Stimulated activated memory B cell treated with anti-CD40 and anti-IgM and Interleukin-4, amounts not matched to agents 10 μg/mL and 1 μg/mL and 100 μg/mL, for 72 hours (primary cell): ENCODE results near the gene TBL3.
"Not testable (repeated sequence)": the region's sequence is repeated elsewhere in the genome, so short reads cannot be mapped to it uniquely, and the experiment has no call there.

Experiments used
- ATAC-seq: fragments of 150-1000 bp; cut with Tn5 transposase; 2 replicates; pipeline ENCODE4 v1.10.0; 2021
- H3K27ac Mint-ChIP-seq: one replicate; pipeline ENCODE4 v1.8.0; 2022; ENCODE audit warnings: mild to moderate bottlenecking, mixed read lengths
- H3K27me3 Mint-ChIP-seq: one replicate; pipeline ENCODE4 v1.8.0; 2022; ENCODE audit warnings: mixed read lengths
- H3K36me3 Mint-ChIP-seq: one replicate; pipeline ENCODE4 v1.8.0; 2022; ENCODE audit warnings: mixed read lengths
- H3K4me1 Mint-ChIP-seq: one replicate; pipeline ENCODE4 v1.8.0; 2022; ENCODE audit warnings: mixed read lengths
- H3K4me3 Mint-ChIP-seq: one replicate; pipeline ENCODE4 v1.8.0; 2022; ENCODE audit warnings: mild to moderate bottlenecking, moderate library complexity, mixed read lengths
- H3K9me3 Mint-ChIP-seq: one replicate; pipeline ENCODE4 v1.8.0; 2022; ENCODE audit warnings: mixed read lengths

Gene TBL3

DNA sequence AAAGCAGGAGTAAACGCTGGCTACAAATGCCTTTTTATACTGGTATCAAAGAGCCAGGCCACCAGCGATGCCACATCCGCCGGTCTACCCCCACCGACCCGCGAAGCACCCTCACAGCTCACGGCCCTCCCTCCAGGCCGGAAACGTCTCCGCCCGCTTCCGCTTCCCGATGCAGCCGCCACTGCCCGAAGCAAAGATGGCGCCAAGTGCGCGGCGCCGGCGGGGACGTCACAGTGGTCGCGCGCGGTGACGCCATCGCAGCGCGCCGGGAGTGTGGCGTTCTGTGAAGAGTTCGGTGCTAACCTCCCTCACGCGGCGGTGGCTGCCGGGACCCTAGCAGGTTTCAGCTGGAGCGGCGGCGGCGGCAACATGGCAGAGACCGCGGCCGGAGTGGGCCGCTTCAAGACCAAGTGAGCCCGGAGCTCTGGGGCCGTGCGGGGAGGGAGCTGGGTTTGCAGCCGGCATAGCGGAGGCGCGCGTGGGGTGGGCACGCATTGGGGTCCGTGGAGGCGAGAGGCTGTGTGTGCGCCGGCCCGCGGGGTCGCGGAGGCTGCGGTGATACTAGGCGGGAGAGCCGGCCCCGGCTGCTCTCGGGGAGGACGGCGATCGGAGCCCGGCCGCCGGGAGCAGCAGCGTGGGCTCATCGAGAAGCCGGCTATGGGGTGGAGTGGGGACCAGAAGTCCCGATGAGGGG is at the start of gene TBL3:
TBL3 (plus strand) TSS at position 258 of the 694 bp plus-strand sequence; CDS start at position 370, 112 bp downstream.
- peaks cover 36% of the 10 kb centered on the region for H3K36me3 Mint-ChIP-seq
- peaks cover 39% of the 10 kb centered on the region for H3K4me1 Mint-ChIP-seq
- H3K27me3 Mint-ChIP-seq = peaks cover 8% of the 10 kb centered on the region
- ATAC-seq = peak; percentile 98
- peak within 1 kb of the TSS; percentile 99 for H3K4me3 Mint-ChIP-seq
- H3K27ac Mint-ChIP-seq = peak within 1 kb of the TSS; percentile 96
- H3K9me3 Mint-ChIP-seq = no peaks in the 10 kb centered on the region

DNA sequence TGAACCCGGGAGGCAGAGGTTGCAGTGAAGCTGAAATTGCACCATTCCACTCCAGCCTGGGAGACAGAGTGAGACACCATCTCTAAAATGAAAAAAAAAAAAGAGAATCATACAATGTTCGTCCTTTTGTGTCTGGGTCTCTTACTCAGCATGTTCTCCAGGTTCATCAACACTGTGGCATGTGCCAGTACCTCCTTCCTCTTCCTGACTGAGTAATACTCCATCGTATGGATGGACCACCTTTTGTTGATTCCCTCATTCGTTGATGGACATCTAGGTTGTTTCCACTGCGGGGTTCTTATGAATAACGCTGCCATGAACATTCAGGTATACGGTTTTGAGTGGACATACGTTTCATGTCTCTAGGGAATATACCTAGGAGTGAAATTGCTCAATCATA is 49.5 kb upstream of the TBL3 start:
- no peak for ATAC-seq
- H3K9me3 Mint-ChIP-seq = peaks cover 2% of the 10 kb centered on the region
- no peak overlapping the region for H3K4me3 Mint-ChIP-seq
- no peak overlapping the region for H3K27ac Mint-ChIP-seq
- H3K4me1 Mint-ChIP-seq = peaks cover 12% of the 10 kb centered on the region
- no peaks in the 10 kb centered on the region for H3K36me3 Mint-ChIP-seq
- peaks cover 74% of the 10 kb centered on the region for H3K27me3 Mint-ChIP-seq

DNA sequence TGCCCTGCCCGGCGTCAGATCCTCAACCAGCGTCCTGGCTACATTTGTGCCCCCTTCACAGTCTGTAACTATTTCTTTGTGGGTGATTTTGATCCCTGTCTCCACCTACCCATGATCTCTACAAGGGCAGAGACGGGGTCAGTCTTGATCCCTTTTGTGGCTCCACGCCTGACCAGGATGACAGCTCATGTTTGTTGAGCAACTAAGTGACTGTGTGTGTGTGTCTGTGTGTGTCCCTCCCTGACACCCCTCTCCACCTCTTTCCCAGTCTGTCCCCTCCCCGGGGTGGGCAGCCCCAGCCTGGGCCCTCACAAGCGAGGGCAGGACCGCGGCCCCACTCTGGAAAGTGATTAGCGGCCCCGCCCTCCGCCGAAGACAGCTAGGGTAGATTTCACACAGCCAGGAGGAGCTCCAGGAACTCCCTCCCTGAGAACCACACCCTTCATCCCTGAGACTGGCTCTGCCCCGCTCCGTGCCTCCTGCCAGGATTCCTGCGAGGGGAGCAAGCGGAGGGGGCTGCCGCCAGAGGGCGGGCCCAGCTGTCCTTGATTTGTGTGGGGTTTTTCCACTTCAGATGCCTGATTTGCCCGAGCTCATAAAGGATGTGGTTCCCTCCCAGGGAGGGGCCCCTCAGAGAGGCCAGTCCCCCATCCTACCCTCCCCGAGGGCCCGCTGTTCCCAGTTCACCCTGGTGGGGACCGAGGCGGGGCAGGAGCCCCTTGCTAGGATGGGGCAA is 48.4 kb upstream of the TBL3 start:
- no peaks in the 10 kb centered on the region for H3K36me3 Mint-ChIP-seq
- H3K4me1 Mint-ChIP-seq = peaks cover 12% of the 10 kb centered on the region
- no peak for ATAC-seq
- H3K27ac Mint-ChIP-seq = no peak overlapping the region
- peaks cover 73% of the 10 kb centered on the region for H3K27me3 Mint-ChIP-seq
- H3K9me3 Mint-ChIP-seq = peaks cover 2% of the 10 kb centered on the region
- H3K4me3 Mint-ChIP-seq = no peak overlapping the region

DNA sequence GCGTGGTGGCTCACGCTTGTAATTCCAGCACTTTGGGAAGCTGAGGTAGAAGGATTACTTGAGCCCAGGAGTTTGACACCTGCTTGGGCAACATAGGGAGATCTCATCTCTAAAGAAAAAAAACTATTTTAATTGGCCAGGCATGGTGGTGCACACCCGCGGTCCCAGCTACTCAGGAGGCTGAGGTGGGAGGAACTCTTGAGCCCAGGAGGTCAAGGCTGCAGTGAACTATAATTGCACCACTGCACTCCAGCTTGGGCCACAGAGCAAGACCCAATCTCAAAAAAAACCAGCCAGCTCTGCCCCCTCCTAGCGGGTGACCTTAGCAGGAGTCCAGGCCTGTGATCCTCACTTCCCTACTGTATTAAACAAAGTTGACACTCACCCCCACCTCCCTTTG is 47.8 kb upstream of the TBL3 start:
- ATAC-seq = no peak
- peaks cover 12% of the 10 kb centered on the region for H3K4me1 Mint-ChIP-seq
- H3K27me3 Mint-ChIP-seq = peaks cover 68% of the 10 kb centered on the region
- no peak overlapping the region for H3K27ac Mint-ChIP-seq
- peaks cover 2% of the 10 kb centered on the region for H3K9me3 Mint-ChIP-seq
- no peaks in the 10 kb centered on the region for H3K36me3 Mint-ChIP-seq
- no peak overlapping the region for H3K4me3 Mint-ChIP-seq

DNA sequence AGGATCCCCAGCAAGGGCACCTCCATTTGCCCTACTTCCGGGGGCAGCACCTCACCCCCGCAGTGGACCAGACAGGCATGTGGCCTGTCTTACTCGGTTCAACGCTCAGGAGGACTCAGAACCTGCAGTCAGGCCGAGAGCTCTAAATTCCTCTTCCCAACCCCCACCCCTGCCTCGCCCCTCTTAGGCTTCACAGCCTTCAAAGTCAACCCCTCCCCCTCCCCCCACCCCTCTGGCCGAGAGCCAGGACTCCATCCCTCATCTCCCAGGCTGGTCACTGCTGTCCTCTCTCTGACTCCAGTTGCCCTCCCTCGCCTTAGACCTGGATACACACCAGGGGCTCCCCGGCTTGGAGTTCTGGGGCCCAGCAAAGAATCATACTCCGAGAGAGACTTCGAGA is 45.6 kb upstream of the TBL3 start:
- Mint-ChIP-seq H3K4me3 (no peak overlapping the region), H3K27me3 (peaks cover 46% of the 10 kb centered on the region)
- ATAC-seq = no peak

DNA sequence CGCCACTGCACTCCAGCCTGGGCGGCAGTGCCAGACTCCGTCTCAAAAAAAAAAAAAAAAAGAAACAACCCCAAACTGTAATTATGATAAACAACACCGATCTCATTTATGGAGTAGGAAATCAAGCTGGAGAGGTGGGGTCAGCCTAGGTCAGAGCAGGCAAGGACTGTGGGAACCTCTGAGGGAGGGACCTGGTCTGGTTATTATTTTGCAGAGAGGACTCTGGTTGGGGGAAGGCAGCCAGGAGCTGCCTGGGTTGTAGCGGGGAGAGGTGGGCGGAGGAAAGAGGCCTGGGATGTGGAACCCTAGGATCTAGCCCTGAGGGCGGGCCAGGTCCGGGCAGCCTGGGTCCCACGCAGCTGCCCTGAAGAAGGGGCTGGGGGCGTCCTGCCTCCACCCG is 42.7 kb upstream of the TBL3 start:
- H3K27ac Mint-ChIP-seq = peak overlapping the region; percentile 26
- H3K4me1 Mint-ChIP-seq = no peaks in the 10 kb centered on the region
- peaks cover 32% of the 10 kb centered on the region for H3K27me3 Mint-ChIP-seq
- ATAC-seq = peak; percentile 14
- no peaks in the 10 kb centered on the region for H3K9me3 Mint-ChIP-seq
- peak overlapping the region; percentile 67 for H3K4me3 Mint-ChIP-seq
- no peaks in the 10 kb centered on the region for H3K36me3 Mint-ChIP-seq

More for the DNA sequence above, 45.6 kb upstream of the TBL3 start:
- H3K36me3 Mint-ChIP-seq = no peaks in the 10 kb centered on the region
- no peak overlapping the region for H3K27ac Mint-ChIP-seq
- peaks cover 2% of the 10 kb centered on the region for H3K9me3 Mint-ChIP-seq
- H3K4me1 Mint-ChIP-seq = peaks cover 2% of the 10 kb centered on the region

DNA sequence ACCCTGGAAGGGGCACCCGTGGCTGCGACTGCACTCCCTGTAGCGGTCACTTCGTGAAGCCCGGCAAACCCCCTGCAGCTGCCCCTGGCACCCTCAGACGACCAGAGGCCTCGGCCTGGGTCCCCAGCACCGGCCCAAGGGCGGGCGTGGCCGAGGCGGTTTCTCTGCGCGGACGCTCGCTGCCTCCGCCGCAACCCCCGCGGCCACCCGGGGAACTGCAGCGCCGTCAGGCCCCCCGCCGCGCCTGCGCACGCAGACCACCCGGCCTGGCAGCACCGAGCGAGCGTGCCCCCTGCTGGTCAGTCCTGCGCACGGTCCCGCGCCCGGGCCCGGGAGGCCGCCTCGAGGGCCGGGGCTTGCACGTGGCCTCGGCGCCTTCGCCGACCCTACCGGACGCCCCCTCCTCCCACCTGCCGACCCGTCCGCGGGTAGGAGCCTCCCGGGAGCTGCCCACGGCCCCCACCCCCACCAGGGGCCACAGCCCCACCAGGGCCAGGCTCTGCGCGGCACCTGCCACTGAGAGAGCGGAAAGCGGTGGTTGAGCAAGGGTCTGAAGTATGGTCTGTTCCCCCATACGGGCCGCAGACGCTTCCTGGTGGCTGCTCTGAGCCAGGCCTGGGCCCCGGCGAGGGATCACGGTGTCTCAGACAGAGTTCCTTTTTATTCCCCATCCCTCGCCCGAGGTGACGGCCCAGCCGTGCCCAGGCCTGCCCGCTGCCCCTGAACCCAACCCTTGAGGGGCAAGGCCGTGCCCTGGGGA is 42.1 kb upstream of the TBL3 start:
- Mint-ChIP-seq H3K27ac (peak overlapping the region; percentile 26), H3K4me3 (peak overlapping the region; percentile 76), H3K36me3 (no peaks in the 10 kb centered on the region), H3K4me1 (no peaks in the 10 kb centered on the region), H3K9me3 (no peaks in the 10 kb centered on the region), H3K27me3 (peaks cover 25% of the 10 kb centered on the region)
- peak; percentile 94 for ATAC-seq

DNA sequence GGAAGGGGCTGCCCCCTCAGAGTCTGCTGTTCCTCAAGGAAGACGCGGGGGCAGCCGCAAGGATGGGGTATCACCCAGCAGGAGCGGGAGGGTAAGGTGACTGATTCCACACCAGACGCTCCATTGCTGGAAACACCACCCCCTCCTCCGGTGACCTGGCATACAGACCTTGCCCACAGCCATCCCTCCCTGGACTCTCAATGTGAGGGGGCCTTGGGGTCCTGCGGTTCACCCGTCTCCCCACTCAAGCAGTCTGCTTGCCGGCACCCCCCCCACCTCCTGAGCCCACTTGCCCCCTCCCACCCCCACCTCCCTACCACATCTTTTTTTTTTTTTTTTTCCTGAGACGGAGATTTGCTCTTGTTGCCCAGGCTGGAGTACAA is 41.5 kb upstream of the TBL3 start:
- Mint-ChIP-seq H3K9me3 (no peaks in the 10 kb centered on the region), H3K36me3 (no peaks in the 10 kb centered on the region), H3K4me3 (peak overlapping the region; percentile 12), H3K27me3 (peaks cover 19% of the 10 kb centered on the region), H3K4me1 (no peaks in the 10 kb centered on the region), H3K27ac (no peak overlapping the region)
- no peak for ATAC-seq

DNA sequence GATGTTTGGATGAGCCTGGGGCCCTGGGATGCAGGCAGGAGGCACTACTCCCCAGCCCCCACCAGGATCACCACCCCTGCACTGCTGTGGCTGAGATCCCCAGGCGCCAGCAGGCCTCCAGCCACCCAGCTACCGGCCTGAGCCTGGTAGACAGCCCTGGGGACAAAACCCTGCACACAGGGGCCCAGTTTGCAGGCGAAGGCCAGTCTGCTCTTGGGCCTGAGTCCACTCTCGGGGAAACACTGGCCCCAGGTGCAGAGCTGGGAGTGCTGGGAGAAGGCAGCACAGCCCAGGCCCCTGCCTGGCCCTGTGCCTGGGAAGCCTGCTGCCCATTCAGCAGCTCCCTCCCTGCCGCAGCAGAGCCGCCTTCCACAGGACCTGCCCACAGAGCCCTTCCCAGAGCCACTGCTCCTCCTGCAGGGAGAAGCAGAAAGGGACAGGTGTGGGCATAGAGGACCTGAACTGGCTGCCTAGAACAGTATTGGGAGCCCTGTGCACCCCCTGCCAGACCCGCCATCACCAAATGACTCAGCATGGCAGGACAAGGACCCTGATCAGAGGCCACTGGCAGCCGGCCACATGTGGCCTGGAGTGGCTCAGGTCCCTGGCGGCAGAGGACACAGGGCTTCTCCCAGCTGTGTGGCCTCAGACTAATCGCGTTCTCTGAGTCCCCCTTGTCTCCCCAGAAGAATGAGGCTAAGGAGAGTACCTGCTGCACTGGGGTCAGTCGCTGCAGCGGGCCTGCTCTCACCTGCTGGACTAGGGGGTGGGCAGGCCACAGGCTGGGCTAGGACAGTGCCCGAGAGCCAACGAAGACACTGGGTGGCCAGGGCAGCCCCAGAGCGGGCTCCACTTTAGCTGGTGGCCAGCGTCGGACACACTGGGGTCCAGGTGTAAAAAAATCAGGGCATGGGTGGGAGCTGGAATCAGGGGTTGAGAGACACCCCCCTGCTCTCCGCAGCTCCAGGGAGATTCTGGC is 39.5 kb upstream of the TBL3 start:
- Mint-ChIP-seq H3K27ac (no peak overlapping the region), H3K9me3 (no peaks in the 10 kb centered on the region), H3K27me3 (peaks cover 14% of the 10 kb centered on the region), H3K4me1 (no peaks in the 10 kb centered on the region), H3K36me3 (peaks cover 8% of the 10 kb centered on the region), H3K4me3 (no peak overlapping the region)
- ATAC-seq = no peak

DNA sequence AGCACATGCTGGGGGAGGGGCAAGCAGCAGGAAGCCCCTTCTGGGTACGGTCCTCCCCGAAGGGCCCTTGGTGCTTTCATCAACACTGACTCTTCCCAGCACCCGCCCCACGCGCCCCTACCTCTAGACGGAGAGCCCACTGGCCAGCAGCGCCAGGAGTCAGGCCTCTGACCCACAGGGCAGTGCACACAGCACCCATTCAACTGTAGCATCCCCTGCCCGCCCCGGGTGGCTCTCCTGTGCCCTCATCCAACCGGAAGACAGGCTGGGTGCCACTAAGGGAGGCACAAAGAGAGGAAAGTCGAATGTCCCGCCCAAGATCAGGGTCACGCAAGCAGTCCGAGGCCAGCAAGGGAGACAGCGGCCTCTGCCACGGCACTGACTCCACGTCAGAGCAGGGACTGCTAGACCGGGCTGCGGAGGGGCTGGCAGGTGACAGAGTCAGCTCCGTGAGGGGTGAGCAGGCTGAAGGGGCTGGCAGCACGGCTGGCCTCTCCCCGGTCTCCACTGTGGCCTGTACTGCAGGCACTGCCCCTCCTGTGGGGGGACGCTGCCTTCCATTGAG is 38.7 kb upstream of the TBL3 start:
- Mint-ChIP-seq H3K4me1 (no peaks in the 10 kb centered on the region), H3K27ac (no peak overlapping the region)

DNA sequence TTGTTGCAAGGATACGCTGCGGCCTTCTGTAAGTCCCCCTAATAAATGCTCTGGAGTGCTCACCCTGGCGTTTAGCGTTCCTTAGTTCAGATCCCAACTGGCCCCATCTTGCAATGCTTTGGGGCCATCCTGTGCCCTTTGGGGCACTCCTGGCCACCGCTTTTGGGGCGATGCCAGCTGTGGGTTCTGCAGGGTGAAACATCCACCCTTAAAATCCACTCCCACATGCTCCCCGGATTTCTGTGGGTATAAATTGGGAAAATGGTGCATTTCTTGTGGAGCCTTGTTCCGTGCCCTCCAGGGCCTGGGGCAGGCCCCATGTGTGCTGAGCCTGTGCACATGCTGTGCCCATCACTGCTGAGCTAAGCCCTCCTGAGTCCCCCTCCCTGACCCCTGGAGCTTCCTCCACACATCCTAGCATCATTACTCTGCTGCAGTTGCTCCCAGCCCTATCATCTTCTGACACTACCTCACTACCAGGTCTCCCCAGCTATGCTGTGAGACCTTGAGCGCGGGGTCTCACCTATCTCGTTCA is 34.8 kb upstream of the TBL3 start:
- Mint-ChIP-seq H3K27me3 (peaks cover 14% of the 10 kb centered on the region), H3K9me3 (no peaks in the 10 kb centered on the region), H3K27ac (no peak overlapping the region), H3K4me3 (no peak overlapping the region), H3K36me3 (peaks cover 25% of the 10 kb centered on the region), H3K4me1 (peaks cover 16% of the 10 kb centered on the region)
- ATAC-seq = no peak

More for the DNA sequence above, 38.7 kb upstream of the TBL3 start:
- Mint-ChIP-seq H3K9me3 (no peaks in the 10 kb centered on the region), H3K4me3 (no peak overlapping the region), H3K36me3 (peaks cover 12% of the 10 kb centered on the region), H3K27me3 (peaks cover 14% of the 10 kb centered on the region)
- no peak for ATAC-seq

DNA sequence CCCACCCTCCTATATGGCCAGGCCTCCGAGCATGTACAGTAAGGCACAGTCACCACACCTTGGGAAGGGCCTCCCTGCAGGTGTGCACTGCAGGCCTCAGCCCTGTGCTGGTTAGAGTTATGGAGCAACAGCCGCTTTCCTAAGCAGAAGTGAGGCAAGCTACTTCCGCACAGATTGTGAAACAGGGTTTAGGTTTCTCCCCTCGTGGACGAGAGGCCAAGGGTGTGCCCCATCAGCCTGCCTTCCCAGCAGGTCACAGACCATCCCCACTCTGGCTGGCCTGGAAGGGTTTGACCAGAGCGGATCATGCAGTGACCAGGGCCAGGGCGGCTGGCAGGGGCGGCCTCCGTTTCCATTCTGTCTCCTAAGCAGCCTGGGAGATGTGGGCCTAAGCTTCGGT is 33.5 kb upstream of the TBL3 start:
- H3K9me3 Mint-ChIP-seq = no peaks in the 10 kb centered on the region
- no peak overlapping the region for H3K27ac Mint-ChIP-seq
- ATAC-seq = no peak
- H3K4me3 Mint-ChIP-seq = no peak overlapping the region
- H3K36me3 Mint-ChIP-seq = peaks cover 25% of the 10 kb centered on the region
- peaks cover 28% of the 10 kb centered on the region for H3K4me1 Mint-ChIP-seq
- peaks cover 6% of the 10 kb centered on the region for H3K27me3 Mint-ChIP-seq

DNA sequence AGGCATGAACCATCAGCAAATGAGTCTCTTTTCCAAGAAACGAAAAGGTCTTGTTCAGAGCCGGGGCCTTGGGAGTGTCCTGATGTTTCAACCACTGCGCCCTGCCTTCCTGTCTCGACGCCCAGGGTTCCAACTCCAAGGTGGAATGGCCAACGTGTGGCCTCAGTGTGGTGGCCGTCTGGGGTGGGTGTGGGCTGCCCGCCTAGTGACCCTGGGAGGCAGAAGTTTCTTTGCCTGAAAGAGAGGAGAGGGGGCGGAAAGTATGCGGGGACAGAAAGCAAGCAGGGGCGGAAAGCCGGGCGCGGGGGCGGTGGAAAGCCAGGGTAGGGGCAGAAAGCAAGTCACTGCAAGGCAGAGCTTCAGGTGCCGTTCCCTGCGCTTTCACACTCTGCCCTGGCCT is 32.9 kb upstream of the TBL3 start:
- ATAC-seq = no peak
- H3K9me3 Mint-ChIP-seq = no peaks in the 10 kb centered on the region
- no peak overlapping the region for H3K4me3 Mint-ChIP-seq
- H3K4me1 Mint-ChIP-seq = peaks cover 33% of the 10 kb centered on the region
- H3K27ac Mint-ChIP-seq = no peak overlapping the region
- peaks cover 25% of the 10 kb centered on the region for H3K36me3 Mint-ChIP-seq
- H3K27me3 Mint-ChIP-seq = peaks cover under 1% of the 10 kb centered on the region

DNA sequence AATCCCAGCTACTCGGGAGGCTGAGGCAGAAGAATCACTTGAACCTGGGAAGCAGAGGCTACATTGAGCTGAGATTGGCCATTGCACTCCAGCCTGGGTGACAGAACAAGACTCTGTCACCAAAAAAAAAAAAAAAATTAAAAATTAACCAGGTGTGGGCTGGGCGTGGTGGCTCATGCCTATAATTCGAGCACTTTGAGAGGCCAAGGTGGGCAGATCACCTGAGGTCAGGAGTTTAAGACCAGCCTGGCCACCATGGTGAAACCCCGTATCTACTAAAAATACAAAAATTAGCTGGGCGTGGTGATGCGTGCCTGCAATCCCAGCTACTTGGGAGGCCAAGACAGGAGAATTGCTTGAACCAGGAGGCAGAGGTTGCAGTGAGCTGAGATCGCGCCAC is 32.0 kb upstream of the TBL3 start:
- not testable (repeated sequence) for H3K4me3 Mint-ChIP-seq, H3K27me3 Mint-ChIP-seq, ATAC-seq, H3K9me3 Mint-ChIP-seq
- Mint-ChIP-seq H3K27ac (peak overlapping the region; percentile 32), H3K36me3 (peaks cover 25% of the 10 kb centered on the region), H3K4me1 (peaks cover 40% of the 10 kb centered on the region)
